HG02798 (cell line): ENCODE measurements around the gene LFNG.

Experiments used
- ATAC-seq: cut with Tn5 transposase; IDR thresholded peaks from one replicate; pipeline ENCODE4 v1.9.1; 2021; ENCODE audit warnings: mild to moderate bottlenecking; ENCODE audit not compliant: unreplicated experiment, poor library complexity

LFNG gene

DNA sequence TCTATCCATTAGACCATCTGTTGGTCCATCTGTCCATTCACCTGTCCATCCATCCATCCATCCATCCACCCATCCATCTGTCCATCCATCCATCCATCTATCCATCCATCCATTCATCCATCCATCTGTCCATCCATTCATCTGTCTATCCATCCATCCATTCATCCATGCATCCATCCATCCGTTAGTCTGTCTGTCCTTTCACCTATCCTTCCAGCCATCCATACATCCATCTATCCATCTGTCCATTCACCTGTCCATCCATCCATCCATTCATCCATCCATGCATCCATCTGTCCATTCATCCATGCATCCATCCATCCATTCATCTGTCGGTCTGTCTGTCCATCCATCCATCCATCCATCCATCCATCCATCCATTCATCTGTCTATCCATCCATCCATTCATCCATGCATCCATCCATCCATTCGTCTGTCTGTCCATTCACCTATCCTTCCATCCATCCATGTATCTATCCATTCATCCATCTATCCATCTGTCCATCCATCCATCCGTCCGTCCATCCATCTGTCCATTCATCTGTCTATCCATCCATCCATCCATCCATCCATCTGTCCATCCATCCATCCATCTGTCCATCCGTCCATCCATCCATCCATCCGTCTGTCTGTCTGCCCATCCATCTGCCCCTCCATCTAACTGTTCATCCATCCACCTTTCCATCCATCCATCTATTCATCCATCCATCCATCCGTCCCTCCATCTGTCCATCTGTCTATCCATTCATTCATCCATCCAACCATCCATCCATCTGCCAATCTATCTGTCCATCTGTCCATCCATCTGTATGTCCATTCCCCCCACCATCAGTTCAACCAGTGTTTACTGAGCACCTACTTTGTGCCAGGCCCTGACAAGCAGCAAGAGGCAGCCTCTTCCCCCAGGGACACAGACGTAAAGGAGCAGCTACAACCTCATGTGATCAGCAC, 4.8 kb upstream of the LFNG start:
- no peak for ATAC-seq

DNA sequence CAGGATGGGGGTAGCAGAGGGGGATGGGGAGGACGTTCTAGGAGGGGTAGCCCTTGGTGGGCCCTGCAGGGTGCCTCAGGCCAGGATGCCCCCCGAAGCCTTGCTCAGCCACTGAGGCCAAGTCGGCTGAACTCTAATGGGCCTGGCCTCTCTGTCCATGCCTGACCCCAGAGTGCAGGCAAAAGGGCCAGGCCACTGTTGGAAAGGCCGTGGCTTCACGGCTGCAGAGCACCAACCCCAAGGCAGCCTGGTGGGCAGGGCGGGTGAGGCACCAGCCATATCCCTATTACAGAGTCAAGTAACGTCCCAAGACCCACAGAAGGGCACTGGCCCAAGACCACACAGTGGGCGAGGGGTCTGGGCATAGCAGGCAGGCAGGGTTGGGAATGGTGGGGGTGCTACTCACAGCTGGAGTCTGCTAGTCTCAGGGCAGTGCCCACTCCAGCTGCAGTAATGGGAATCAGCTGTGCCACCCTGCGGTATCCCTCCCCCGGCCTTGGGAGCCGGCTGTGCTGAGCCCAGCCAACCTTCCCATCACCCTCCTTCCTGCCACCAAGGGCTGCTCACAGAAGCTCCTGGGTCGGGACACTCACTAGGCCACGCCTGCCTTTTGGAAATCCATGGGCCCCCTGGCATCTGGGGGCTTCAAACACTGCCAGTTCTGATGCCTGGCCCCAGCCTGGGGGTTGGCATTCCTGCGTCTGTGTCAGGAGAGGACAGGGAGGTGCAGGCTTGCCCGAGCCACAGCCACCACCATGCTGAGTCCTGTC, 4.0 kb upstream of the LFNG start:
- no peak for ATAC-seq

DNA sequence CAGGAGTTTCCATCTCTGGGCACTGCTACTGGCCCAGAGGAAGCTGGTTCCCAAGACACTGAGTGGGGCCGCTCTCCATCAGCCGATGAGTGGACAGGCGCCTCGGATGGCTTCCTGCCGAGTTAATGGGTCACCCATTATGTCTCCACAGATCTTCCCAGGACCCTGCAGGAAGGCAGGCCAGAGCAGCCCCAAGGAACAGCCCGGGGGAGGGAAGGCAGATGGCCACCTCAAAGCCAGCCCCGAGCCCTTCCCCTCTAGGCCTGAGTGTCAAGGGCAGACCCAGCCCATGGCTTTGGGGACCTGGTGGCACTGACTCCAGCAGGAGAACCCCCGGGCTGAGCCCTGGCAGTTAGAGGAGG, 3.4 kb upstream of the LFNG start:
- ATAC-seq, result no peak

DNA sequence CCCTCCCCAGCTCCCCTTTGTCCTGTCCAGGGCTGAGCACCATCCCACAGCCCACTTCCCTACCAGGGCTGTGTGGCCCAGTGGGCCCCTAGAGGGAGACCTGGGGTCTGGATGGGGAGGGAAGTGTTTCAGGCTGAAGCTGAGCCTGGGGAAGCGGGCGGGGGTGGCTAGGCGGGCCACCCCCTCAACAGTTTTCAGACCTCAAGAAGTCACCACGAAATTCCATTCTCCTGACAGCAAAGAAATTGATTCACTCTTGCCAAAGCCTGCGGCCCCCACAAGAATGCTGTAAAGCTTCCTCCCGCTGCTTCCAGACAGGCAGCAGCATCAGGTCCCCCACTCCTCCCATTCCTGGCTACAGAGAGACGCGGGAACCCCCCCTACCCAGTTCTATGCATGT, 2.5 kb upstream of the LFNG start:
- no peak for ATAC-seq

DNA sequence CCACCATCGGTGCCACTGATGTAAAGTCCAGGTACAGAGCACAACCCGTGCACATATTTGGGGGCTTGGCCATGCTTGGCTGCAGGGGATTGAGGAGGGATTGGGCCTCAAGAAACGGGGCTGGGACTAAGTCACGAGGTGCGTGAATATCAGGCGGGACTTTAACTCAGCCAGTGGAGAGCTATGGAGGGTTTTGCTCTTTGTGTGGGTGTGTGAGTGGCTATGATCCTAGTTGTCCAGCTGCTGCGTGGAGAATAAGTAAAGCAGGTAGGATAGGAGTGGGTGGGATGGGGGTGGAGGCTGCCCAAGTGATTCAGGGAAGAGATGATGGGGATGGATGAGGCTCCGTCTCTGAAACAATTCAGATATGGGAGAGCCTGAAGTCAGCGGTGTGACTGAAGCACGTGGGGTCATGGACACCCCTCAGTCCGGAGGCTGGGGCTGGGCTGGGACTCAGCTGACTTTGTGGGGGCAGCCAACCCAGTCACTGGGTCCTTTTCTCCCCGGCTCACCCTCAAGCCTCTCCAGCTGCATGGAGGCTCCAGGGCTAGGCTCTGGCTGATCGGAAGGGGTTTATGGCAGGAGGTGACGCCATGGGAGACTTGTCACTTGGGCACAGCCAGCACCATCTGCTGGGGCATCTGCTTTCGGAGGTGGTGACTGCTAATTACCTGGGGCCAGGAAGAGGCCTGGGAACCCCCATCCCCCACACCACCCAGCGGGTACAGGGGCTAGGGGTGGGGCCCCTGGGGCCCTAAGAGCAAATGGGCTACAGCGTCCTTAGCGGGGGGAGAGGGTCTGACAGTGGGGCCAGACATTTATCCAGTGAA, 1.7 kb upstream of the LFNG start:
- ATAC-seq, result no peak

DNA sequence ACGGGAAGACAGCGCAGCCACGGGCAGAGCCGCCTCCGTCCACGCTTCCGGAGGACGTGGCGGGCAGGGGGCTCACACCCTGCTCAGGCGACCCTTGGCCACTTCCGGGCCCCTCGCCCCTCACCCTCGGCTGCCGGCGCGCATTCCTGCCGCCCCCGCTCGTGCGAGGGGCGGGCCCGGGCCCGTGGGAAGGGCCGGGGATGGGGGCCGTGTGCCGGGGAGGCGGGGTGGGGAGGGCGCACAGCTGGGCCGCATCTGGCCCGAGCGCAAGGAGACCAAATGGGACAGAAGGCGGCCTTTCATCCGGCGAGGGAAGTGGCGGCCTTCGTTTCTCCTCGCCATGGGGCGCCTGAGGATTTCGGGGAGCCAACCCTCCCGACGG, 846 bp upstream of the LFNG start:
- no peak for ATAC-seq

DNA sequence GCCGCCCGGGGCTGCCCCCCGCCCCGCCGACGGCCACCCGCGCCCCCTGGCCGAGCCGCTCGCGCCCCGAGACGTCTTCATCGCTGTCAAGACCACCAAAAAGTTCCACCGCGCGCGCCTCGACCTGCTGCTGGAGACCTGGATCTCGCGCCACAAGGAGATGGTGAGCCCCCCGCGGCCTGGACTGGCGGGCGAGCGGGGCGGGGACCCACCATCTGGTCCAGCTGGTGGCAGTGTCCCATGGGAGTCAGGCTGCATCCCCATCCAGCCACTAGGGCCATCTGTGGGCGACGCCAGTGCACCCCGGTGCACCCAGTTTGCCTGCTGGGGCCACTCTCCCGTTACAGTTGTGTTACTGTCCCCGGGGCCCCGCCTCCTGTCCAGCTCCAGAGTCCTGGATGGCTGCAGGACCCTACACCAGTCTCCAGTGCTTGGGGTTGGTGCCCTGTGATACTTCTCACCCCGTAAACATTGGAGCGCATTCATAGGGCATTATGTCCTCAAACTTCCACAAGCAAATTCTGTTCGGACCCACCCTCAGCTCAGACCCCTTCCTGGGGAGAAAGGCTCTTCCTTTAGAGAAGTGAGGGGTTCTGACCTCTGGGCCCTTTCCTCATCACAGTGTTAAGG, 672 bp downstream of the LFNG start:
- no peak for ATAC-seq

DNA sequence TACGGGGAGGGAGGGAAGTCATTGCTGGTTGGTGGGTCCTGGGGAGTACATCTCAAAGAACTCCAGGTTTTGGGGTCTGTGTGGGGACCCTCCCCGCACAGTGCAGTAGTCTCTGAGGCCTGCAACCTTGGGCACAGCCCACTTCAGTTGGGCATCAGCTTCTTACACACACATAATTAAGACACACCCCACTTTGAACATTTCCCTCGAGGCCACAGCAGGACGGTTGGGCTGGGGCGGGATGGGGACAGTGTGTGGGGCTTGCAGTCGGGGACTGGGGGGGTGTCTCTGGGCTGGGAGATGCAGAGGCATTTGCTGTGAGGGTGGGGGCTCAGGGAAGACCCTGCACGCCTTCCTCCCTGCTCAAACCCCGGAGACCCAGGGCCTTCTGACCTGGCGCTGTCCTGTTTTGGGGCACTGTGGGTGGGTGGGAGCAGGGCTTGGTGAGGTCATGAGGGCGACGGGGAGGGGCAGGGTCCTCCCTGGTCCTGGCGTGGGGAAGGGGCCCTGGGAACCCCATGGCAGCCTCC, 1.3 kb downstream of the LFNG start:
- no peak for ATAC-seq

DNA sequence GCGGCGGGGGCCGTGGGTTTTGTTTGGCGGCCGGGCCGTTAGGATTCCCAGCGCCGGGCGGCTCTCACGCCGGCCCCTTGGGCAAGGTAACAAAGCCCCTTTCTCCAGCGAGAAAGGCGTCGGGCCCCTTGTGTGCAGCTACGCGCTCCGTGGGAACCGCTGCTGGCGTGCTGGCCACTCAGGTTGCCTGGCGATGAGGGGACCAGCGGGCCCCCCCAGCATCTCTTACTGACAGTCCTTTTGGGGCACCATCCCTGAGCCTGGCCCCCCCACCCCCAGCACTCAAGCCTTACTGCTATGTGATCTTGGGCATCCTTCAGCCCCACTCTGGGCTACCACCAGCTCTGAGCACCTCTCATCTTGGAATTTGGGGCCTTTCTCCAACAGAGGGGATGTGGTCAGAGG, 1.8 kb downstream of the LFNG start:
- ATAC-seq, result no peak

DNA sequence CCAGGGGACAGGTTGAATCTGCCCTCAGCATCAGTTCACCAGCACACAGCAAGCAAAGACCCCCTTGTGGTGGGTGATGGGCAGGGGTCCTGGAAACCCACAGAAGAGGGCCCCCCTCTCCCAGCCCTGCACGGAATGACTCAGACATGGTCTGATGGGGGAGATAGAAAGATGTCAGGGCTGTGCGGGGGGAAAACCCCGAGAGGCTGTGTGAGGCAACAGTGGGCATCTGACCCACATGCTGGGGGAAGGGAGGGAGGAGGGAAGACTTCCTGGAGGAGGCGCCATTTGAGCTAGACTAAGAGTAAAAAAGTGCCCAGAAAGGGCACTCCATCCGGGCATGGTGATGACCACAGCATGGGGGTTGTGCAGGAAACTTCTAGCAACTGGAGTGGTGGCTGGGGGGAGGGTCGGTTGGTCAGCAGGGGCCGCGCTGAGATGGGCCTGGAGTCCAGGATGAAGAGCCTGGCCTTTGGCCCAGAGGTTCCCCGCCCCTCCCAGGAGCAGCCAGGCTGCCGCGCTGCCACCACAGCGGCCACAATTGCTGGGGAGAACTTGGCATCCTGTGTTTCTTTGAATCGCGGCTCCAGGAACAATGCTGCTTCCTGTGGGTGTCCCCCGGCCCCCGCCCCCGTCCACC, 2.5 kb downstream of the LFNG start:
- no peak for ATAC-seq

DNA sequence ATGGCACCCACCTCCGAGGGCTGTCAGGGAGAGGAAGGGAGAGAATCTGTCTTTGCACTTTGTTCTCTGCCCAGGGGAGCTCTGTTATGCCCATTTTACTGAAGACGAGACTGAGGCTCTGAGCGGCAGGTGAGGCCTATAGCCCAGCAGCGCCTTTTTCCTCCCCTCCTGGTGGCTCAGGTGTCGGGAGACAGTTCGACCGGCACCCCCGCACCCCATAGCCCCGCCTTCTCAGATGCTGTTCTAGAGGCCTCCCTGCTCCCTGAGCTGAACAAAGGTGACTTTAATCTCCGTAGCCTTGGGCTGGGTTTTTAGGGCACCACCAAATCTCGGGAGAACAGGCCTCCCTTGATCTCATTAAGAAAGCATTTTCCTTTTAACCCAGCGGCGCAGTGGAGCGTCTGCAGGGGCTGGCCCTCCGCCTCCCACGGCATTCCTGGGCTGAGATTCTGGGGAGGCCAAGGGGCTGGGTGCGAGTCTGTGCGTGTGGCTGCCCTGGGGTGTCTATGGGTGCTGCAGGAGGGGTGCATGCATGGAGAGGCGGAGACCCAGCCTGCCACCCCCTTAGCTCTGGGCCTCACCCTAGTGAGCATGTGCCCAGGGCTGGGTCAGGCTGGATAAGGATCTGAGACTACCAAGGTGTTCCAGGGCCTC, 3.3 kb downstream of the LFNG start:
- no peak for ATAC-seq

DNA sequence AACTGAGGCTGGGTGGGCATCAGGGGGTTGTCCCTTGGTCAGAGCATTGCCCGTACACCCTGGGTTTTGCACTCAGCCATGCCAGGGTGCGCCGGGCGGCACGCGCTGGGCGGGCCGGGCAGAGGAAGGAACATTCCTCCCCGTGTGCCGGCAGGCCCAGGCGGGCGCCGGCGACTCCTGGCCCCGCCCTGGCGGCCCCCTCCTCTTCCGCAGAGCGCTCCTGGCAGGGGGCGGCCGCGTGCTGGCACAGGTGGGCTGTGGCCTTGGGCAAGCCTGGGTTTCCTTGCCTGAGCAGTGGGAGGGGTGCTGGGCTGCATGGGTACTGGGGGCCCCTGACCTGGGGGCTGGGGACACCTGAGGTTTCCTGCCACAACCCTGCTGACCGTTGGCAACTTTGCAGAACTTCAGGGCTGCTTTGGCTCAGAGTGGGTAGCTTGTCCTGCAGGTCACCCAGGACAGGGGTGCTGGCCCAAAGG, 3.9 kb downstream of the LFNG start:
- ATAC-seq, result no peak

DNA sequence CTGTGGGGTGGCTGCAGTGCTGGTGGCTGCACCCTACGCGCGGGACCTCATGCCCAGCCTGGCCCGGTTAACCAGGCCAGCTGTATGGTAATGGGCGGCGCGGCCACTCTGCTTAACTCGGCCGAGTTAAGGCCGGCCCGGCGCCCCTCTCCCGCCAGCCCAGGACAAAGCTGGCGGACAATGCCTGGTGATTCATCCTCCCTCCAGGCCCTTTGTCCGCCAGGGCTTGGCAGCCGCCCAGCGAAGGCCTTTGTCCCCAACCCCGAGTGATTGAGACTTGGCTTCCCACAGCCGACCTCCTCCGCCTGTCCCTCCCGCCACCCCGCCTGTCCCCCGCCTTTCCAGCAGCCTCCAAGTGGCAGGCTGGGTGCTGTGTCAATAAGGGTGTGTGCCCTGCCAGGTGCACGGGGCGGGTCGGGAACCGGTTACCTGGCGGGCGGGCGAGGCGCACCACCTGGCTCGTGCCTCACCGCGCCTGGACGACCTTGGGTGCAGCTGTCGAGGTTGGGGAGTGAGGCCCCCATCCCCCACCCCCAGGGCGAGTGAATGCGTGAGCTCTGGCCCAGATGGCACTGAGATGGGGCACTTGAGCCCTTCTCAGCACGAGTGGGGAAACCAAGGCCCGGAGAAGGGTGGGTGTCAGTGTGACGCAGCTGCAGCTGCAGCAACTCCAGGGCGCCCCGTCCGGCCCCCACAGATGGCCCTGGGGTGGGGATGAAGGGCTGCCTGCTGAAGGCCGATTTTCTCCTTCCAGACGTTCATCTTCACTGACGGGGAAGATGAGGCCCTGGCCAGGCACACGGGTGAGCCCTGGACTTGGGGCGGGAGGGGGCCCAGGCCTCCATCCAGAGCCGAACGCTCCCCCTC, 4.6 kb downstream of the LFNG start:
- ATAC-seq, result no peak

DNA sequence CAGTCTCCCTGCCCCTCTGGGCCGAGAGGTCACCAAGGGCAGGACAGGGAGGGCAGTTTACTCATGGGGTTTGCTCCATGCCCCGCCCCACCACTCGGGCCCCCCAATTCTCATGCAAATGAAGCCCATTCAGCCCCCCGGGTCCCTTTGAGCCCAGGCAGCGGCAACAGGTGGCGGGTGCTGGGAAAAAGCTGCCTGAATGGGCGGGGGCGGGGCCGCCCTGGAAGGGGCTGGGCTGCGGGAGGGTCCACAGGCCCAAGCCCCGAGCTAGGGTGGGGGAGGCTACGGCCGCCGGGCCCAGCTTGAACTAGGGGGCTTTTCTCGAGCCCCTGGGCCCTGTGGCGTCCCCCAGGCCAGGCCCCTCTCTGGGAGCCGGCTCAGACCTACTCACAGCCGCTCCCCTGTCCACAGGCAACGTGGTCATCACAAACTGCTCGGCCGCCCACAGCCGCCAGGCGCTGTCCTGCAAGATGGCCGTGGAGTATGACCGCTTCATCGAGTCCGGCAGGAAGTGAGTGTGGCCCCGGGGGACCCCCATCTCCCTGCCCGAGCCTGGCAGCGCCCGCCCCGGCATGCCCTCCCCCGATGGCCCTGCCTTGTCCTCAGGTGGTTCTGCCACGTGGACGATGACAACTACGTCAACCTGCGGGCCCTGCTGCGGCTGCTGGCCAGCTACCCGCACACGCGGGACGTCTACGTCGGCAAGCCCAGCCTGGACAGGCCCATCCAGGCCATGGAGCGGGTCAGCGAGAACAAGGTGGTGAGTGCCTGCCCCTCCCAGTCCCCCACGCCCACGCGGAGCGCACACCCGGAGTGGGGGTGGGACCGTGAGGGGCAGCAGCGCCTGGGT, 5.5 kb downstream of the LFNG start:
- no peak for ATAC-seq

DNA sequence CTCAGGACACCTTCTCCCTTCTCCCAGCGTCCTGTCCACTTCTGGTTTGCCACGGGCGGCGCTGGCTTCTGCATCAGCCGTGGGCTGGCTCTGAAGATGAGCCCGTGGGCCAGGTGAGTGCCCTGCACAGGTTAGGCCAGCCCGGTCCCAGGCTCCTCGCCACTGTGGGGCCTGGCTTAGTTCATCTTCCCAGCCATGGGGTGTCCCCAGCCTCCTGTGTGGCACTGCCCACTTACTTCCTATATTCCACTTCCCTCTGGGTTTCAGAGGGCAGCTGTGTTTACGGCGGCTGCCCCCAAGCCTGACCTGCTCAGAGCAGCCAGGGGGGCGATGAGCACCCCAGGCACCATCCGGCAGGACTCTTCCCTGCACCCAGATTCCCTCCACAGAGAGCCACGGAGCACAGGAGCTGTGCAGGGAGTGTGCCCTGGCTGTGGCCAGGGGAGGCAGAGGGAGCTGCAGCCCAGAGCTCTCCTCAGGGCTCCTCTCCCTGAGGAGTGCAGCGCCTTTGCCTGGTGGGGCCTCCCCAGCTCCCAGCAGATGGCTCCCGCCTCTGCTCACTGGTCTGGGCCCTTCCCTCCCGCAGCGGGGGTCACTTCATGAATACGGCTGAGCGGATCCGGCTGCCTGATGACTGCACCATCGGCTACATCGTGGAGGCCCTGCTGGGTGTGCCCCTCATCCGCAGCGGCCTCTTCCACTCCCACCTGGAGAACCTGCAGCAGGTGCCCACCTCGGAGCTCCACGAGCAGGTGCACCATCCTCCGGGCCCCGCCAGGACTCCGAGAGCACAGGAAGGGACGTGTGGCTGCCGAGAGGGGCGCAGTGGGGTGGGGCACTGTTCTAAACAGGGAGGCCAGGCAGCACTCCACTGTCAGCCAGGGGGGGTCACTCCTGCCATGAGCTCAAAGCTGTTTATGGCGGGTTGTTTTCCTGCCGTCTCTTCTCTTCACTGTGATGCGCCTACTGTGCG, 6.4 kb downstream of the LFNG start:
- no peak for ATAC-seq
